Renal pelvis (tissue), 4 donors: ENCODE measurements around the gene STH. TPM values are rescaled to one million over a fixed set of nuclear protein-coding genes. Genes with fewer than 3 reads are reported as not detected.

Experiments used
- DNase-seq: peaks from one replicate; pipeline ENCODE4 v3.0.0-alpha.2; 2013
- polyA plus RNA-seq, 3 donors: library from polyadenylated mRNA; unstranded; fragments of 120-200 nt; gene quantifications; one replicate each; pipeline ENCODE4 v1.2.1, GENCODE V29; 2013; ENCODE audit not compliant: insufficient read length in 3 of 3

STH gene
- polyA plus RNA-seq, 3 donors, result not detected

DNA sequence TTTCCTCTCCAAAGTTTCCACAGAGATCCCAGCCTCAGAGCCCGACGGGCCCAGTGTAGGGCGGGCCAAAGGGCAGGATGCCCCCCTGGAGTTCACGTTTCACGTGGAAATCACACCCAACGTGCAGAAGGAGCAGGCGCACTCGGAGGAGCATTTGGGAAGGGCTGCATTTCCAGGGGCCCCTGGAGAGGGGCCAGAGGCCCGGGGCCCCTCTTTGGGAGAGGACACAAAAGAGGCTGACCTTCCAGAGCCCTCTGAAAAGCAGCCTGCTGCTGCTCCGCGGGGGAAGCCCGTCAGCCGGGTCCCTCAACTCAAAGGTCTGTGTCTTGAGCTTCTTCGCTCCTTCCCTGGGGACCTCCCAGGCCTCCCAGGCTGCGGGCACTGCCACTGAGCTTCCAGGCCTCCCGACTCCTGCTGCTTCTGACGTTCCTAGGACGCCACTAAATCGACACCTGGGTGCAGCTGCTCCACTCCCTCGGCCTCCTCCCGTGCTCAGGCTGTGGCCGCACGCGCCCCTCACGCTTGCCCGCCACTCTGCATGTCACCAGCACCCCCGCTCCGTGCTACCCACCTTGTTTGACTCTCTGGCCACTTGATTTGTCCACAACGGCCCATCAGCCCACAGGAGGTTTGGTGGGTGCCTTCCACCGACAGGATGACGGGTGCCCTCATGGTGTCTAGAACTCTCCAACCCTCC lies 15.3 kb upstream of the STH start:
- no peak for DNase-seq

DNA sequence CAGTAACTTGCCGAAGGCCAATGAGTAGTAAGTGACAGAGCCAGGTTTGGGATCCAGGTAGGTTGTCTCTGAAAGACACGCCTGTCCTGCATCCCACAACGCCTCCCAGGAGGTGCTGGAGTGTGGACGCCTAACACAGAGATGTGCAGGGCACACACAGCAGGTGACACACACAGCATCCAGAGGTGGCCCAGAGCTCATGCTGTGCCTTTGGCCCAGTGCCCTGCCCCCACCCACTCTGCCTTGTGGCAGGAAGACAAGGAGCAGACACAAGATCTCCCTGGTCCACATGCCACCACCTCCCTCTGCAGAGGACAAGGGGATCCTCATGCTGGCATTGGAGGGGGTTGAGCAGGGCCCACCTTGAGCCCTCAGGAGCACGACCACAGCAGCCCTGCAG lies 14.7 kb upstream of the STH start:
- DNase-seq, result no peak

- no peak for DNase-seq
Measured at GRCh38 chr17:45985447-45985846, 13.6 kb upstream of the STH start.

DNA sequence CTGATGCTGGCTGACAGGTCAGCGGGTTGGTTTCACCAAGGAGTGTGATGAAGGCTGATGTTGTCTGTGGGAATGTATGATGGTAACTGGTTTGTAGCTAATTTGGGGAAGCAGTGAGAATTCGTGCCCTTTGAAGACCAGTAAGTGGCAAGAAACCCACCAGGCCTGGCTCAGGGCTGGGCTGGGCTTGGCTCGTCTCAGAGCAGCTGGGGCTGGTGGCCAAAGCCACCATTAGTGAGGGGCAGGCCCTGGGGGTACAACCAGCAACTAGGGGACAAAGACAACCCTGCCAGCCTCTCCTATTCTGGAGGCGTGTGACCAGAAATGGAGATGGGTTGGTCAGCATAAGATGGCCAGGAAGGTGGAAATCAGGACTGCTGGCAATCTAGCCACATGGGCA lies 13.0 kb upstream of the STH start:
- DNase-seq, result no peak

DNA sequence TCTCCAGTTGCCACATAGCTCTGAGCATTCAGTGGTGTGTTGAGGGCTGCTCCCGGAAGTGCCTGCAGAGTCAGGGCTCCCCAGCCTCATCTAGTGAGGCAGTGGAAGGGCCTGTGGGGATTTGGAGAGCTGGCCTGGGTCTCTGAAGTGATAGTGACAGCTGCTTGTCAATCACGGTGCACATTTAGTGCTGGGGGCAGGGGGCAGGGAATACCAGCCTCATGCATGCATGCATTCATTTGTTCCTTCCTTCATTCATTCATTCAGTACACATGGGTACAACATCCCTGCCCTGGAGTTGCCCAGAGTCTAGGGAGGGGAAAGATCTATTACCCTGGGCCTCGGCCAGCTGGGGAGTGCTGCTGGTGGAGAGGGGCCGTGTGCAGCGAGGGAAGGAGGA lies 11.3 kb upstream of the STH start:
- DNase-seq, result no peak

DNA sequence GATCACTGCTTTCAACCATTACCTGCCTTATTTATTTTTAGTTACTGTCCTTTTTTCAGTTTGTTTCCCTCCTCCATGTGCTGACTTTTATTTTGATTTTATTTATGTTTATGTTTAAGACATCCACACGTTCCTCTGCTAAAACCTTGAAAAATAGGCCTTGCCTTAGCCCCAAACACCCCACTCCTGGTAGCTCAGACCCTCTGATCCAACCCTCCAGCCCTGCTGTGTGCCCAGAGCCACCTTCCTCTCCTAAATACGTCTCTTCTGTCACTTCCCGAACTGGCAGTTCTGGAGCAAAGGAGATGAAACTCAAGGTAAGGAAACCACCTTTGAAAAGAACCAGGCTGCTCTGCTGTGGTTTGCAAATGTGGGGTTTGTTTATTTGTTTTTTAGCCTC lies 9.3 kb upstream of the STH start:
- no peak for DNase-seq

DNA sequence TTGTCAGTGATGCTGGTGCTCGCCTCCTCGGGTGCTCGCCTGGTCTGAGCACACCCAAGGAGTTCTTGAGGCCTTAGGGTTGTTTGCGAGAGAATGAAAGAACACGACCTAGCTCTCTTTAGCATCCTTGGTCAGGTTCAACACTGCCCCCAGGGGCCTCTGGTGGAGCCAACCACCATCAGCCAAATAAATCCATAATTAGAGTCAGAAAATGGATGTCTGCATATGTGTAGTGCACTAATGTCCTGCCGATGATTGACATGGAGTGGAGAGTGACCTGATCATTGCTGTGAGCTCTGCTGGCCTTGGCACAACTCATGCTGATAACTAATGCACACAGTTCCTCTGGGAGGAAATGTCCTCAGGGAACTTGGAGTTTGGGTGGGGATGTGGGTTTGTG lies 8.2 kb upstream of the STH start:
- DNase-seq, result no peak

- DNase-seq, result no peak
Measured at GRCh38 chr17:45991341-45991740, 7.7 kb upstream of the STH start.

GRCh38 chr17:45992175-45992574 lies 6.9 kb upstream of the STH start:
- DNase-seq, result no peak

DNA sequence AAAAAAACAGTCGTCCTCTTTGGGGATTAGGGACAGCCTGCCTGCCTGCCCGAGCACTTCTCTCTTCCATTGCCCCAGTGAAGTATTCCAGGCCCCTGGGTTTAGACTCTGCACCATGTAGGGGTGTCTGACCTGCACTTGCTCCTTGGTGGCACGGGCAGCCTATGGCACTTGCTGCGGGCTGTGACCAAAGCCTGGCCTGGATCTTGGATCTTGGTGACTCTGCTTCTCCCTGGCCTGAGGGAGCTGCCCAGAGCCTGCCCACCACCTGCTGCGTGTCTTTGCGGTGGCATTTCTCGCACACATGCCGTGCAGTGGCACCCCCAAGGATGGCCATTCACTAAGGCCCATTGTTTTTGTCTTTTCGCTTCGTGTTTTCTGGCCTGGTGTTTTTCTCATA lies 6.1 kb upstream of the STH start:
- no peak for DNase-seq

- DNase-seq, result no peak
Measured at GRCh38 chr17:45993962-45994627, 5.0 kb upstream of the STH start.

DNA sequence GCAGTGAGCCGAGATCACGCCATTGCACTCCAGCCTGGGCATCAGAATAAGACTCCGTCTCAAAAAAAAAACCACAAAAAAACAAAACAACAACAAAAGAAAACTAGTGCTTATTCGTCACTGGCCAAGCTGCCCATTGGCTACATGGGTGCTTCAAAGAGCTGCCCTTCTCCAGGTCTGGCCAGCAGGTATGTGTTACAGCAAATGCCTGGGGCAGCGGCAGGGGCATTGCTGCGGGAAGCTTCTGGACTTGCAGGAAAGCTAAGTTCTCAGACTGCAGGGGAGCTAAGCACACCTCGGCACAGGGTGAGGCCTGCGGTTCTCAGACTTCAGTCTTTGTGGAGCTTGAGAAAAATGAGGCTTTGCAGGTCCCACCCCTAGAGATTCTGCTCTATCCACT lies 4.1 kb upstream of the STH start:
- no peak for DNase-seq

GRCh38 chr17:45995627-45996270 lies 3.3 kb upstream of the STH start:
- no peak for DNase-seq

GRCh38 chr17:45996282-45996937 lies 2.6 kb upstream of the STH start:
- DNase-seq, result no peak

GRCh38 chr17:45997166-45997565 lies 1.9 kb upstream of the STH start:
- DNase-seq, result no peak

DNA sequence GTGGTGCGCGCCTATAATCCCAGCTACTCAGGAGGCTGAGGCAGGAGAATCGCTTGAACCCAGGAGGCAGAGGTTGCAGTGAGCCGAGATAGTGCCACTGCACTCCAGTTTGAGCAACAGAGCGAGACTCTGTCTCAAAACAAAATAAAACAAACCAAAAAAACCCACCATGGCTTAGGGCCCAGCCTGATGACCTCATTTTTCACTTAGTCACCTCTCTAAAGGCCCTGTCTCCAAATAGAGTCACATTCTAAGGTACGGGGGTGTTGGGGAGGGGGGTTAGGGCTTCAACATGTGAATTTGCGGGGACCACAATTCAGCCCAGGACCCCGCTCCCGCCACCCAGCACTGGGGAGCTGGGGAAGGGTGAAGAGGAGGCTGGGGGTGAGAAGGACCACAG lies 1.4 kb upstream of the STH start:
- no peak for DNase-seq

DNA sequence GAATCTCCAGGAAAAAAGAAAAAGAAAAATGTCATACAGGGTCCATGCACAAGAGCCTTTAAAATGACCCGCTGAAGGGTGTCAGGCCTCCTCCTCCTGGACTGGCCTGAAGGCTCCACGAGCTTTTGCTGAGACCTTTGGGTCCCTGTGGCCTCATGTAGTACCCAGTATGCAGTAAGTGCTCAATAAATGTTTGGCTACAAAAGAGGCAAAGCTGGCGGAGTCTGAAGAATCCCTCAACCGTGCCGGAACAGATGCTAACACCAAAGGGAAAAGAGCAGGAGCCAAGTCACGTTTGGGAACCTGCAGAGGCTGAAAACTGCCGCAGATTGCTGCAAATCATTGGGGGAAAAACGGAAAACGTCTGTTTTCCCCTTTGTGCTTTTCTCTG lies 845 bp downstream of the STH start:
- DNase-seq, result no peak

DNA sequence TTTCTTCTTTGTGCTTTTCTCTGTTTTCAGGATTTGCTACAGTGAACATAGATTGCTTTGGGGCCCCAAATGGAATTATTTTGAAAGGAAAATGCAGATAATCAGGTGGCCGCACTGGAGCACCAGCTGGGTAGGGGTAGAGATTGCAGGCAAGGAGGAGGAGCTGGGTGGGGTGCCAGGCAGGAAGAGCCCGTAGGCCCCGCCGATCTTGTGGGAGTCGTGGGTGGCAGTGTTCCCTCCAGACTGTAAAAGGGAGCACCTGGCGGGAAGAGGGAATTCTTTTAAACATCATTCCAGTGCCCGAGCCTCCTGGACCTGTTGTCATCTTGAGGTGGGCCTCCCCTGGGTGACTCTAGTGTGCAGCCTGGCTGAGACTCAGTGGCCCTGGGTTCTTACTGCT lies 1.2 kb downstream of the STH start:
- no peak for DNase-seq

DNA sequence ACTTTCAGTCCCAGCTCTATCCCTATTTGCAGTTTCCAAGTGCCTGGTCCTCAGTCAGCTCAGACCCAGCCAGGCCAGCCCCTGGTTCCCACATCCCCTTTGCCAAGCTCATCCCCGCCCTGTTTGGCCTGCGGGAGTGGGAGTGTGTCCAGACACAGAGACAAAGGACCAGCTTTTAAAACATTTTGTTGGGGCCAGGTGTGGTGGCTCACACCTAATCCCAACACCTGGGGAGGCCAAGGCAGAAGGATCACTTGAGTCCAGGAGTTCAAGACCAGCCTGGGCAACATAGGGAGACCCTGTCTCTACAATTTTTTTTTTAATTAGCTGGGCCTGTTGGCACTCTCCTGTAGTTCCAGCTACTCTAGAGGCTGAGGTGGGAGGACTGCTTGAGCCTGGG lies 1.7 kb downstream of the STH start:
- DNase-seq, result no peak

DNA sequence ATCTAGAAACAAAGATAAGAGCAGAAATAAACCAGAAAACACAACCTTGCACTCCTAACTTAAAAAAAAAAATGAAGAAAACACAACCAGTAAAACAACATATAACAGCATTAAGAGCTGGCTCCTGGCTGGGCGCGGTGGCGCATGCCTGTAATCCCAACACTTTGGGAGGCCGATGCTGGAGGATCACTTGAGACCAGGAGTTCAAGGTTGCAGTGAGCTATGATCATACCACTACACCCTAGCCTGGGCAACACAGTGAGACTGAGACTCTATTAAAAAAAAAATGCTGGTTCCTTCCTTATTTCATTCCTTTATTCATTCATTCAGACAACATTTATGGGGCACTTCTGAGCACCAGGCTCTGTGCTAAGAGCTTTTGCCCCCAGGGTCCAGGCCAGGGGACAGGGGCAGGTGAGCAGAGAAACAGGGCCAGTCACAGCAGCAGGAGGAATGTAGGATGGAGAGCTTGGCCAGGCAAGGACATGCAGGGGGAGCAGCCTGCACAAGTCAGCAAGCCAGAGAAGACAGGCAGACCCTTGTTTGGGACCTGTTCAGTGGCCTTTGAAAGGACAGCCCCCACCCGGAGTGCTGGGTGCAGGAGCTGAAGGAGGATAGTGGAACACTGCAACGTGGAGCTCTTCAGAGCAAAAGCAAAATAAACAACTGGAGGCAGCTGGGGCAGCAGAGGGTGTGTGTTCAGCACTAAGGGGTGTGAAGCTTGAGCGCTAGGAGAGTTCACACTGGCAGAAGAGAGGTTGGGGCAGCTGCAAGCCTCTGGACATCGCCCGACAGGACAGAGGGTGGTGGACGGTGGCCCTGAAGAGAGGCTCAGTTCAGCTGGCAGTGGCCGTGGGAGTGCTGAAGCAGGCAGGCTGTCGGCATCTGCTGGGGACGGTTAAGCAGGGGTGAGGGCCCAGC lies 2.6 kb downstream of the STH start:
- DNase-seq, result no peak

- DNase-seq, result peak; percentile 58
Measured at GRCh38 chr17:46002311-46002972, 3.4 kb downstream of the STH start.
